Calu3 (cell line): ENCODE measurements around the gene FAM149A. TPM values are rescaled to one million over a fixed set of nuclear protein-coding genes. Genes with fewer than 3 reads are reported as not detected.

Experiments used
- BruUV-seq: library from RNA; stranded (reverse); fragments of 400-500 nt; replicated peaks from 2 replicates; lab custom pipeline; 2021; lab: Mats Ljungman, UMichigan
- CTCF ChIA-PET: fragments of 300-600 bp; sonication (Branson Sonifier 250); formaldehyde crosslinking; loops from one replicate; lab custom pipeline; 2022; ENCODE audit warnings: antibody characterized with exemption; lab: Charles Lee
- DNase-seq: peaks from one replicate; pipeline ENCODE4 v3.0.0; 2022
- H3K27ac Mint-ChIP-seq: one replicate; pipeline ENCODE4 v1.8.0; 2022; ENCODE audit warnings: mixed read lengths; ENCODE audit not compliant: unreplicated experiment
- H3K27me3 Mint-ChIP-seq: one replicate; pipeline ENCODE4 v1.8.0; 2022; ENCODE audit warnings: mixed read lengths; ENCODE audit not compliant: unreplicated experiment
- H3K36me3 Mint-ChIP-seq: one replicate; pipeline ENCODE4 v1.8.0; 2022; ENCODE audit warnings: mild to moderate bottlenecking, moderate library complexity, mixed read lengths; ENCODE audit not compliant: insufficient read depth, unreplicated experiment
- H3K4me1 Mint-ChIP-seq: one replicate; pipeline ENCODE4 v1.8.0; 2022; ENCODE audit warnings: mild to moderate bottlenecking, low read depth, mixed read lengths; ENCODE audit not compliant: unreplicated experiment
- H3K4me3 Mint-ChIP-seq: one replicate; pipeline ENCODE4 v1.8.0; 2022; ENCODE audit warnings: mild to moderate bottlenecking, low read depth, moderate library complexity, mixed read lengths; ENCODE audit not compliant: unreplicated experiment
- H3K9me3 Mint-ChIP-seq: one replicate; pipeline ENCODE4 v1.8.0; 2022; ENCODE audit warnings: low read depth, mixed read lengths; ENCODE audit not compliant: unreplicated experiment
- CTCF ChIP-seq: fragments of 200-600 bp; IDR thresholded peaks from one replicate; pipeline ENCODE4 v1.8.0; 2022; ENCODE audit warnings: antibody characterized with exemption; ENCODE audit not compliant: unreplicated experiment
- intact Hi-C: fragments of 100-400 bp; cut with micrococcal nuclease; formaldehyde crosslinking; loops from one replicate; pipeline ENCODE4 v1.10.0; 2022; ENCODE audit not compliant: unreplicated experiment
- total RNA-seq: library from RNA; stranded (reverse); gene quantifications from 2 replicates; pipeline ENCODE4 v1.2.3, GENCODE V29; 2022

Gene FAM149A
- total RNA-seq, 1 experiment from 2014 or later: 45.5 TPM

GRCh38 chr4:186166852-186167512, 62.5 kb downstream of the FAM149A start:
- BruUV-seq: no TSS peak

GRCh38 chr4:186167605-186168004, 63.1 kb downstream of the FAM149A start:
- no TSS peak for BruUV-seq
- TF ChIP-seq CTCF: no peak
- H3K27me3 Mint-ChIP-seq: no peaks in the 10 kb centered on the region
- DNase-seq: no peak
- peaks cover 26% of the 10 kb centered on the region for H3K36me3 Mint-ChIP-seq
- no peak overlapping the region for H3K4me3 Mint-ChIP-seq
- intact Hi-C loops: no loop called here
- no peaks in the 10 kb centered on the region for H3K4me1 Mint-ChIP-seq
- CTCF ChIA-PET: no interaction called here
- no peak overlapping the region for H3K27ac Mint-ChIP-seq
- H3K9me3 Mint-ChIP-seq: no peaks in the 10 kb centered on the region

More at GRCh38 chr4:186166852-186167512, 62.5 kb downstream of the FAM149A start:
- CTCF ChIA-PET: no interaction called here
- intact Hi-C loops: no loop called here
- Mint-ChIP-seq H3K4me3 (no peak overlapping the region), H3K27me3 (no peaks in the 10 kb centered on the region), H3K27ac (no peak overlapping the region), H3K9me3 (no peaks in the 10 kb centered on the region), H3K36me3 (peaks cover 26% of the 10 kb centered on the region), H3K4me1 (no peaks in the 10 kb centered on the region)
- TF ChIP-seq CTCF: no peak
- no peak for DNase-seq

GRCh38 chr4:186168750-186169149, 64.2 kb downstream of the FAM149A start:
- H3K27me3 Mint-ChIP-seq: no peaks in the 10 kb centered on the region
- DNase-seq: no peak
- H3K4me3 Mint-ChIP-seq: no peak overlapping the region
- H3K27ac Mint-ChIP-seq: no peak overlapping the region
- TF ChIP-seq CTCF: no peak
- H3K36me3 Mint-ChIP-seq: peaks cover 26% of the 10 kb centered on the region
- H3K4me1 Mint-ChIP-seq: no peaks in the 10 kb centered on the region
- CTCF ChIA-PET: interaction anchor here (0.7 kb wide), 1 partner anchor 39 kb away, joined by 3 read pairs; no protein-coding TSS in a partner anchor
- H3K9me3 Mint-ChIP-seq: no peaks in the 10 kb centered on the region
- intact Hi-C loops: no loop called here
- BruUV-seq: no TSS peak

- TF ChIP-seq CTCF: no peak
- H3K4me3 Mint-ChIP-seq: no peak overlapping the region
- no peak overlapping the region for H3K27ac Mint-ChIP-seq
- intact Hi-C loops: no loop called here
- CTCF ChIA-PET: interaction anchor here (0.7 kb wide), 1 partner anchor 39 kb away, joined by 3 read pairs; no protein-coding TSS in a partner anchor
- no peaks in the 10 kb centered on the region for H3K4me1 Mint-ChIP-seq
- peaks cover 26% of the 10 kb centered on the region for H3K36me3 Mint-ChIP-seq
- BruUV-seq: no TSS peak
- no peaks in the 10 kb centered on the region for H3K9me3 Mint-ChIP-seq
- no peak for DNase-seq
- no peaks in the 10 kb centered on the region for H3K27me3 Mint-ChIP-seq
Measured at GRCh38 chr4:186169333-186169944, 64.9 kb downstream of the FAM149A start.
